NCI-H748 treated with DMSO at 0.1 percent for 48 hours (cell line): Measurements from ENCODE around the gene TNIP2.
"Not testable (repeated sequence)": the region's sequence is repeated elsewhere in the genome, so short reads cannot be mapped to it uniquely, and the experiment has no call there.

Source experiments
- DNase-seq: peaks from one replicate; lab custom pipeline; 2025; lab: John Stamatoyannopoulos, UW

The TNIP2 gene

DNA sequence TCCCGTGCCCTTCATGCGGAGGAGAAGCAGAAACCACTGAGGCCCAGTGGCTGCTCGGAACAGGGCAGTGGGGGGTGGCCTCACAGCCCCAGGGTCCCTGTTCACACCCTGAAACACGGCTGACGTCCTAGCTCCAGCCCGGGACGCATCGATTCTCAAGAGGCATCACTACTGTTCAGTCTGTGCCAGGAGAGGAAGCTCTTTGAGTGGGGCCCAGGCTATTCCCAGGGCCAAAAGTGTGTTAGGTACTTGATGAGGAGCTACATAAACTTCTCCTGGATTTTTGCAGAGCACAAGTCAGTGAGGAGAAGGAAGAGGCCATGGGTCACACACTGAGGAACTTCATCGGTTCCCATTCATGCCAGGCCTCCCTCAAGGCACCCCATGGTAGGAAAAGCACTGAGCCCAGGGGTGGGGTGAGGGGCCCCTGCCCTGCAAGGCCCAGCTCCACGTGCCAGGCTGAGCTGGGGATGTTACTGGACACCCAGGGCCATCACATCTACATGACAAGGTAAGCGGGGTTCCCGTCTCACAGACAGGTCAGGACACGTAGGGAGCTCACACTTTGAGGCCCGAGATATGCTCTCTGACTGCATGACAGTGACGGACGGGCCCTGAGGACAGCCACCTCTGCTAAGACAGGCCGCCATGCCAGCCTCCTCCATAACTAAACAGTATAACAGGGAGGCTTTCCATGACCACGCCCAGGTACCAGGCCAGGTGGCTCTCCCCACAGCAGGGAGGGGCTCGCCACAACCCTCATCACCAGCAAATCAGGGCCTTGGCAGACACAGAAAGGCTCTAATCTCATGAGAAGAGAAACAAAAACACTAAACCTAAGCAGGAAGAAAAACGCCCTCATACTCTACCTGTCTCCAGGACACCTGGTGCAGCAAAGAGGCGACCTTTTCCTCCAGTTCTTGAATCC is 12.4 kb downstream of the TNIP2 start:
- DNase-seq, result no peak

DNA sequence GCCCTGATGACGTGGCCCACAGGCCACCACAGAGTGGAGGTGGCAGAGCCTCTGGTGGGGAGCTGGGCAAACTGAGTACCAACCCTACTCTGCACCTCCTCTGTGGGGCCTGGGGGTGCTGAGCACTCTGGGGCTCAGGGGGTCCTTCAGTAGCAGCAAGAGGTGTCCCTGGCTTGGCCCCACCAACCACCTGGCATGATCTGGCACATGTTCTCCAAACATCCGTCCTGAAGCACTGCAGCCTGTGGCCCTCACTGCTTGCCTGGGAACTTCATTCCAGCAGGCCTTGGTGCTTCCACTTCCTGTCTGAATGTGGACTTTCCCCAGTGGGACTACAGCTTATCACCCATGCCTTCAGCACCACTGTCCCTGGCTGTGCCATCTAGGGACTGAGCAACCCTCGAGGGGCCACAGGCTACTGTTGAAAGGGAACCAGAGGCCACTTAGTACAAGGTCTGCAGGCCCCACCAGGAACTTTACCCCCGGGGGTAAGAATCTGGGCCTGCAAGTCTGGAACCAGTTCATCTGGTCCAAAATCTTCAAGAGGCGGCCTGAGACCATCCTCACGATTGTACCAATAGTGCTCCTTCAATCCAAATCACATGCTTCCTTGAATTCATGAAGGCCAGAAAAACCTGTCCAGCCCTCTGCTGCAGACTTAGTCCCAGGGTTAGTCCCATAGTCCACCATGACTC is 13.2 kb downstream of the TNIP2 start:
- no peak for DNase-seq

DNA sequence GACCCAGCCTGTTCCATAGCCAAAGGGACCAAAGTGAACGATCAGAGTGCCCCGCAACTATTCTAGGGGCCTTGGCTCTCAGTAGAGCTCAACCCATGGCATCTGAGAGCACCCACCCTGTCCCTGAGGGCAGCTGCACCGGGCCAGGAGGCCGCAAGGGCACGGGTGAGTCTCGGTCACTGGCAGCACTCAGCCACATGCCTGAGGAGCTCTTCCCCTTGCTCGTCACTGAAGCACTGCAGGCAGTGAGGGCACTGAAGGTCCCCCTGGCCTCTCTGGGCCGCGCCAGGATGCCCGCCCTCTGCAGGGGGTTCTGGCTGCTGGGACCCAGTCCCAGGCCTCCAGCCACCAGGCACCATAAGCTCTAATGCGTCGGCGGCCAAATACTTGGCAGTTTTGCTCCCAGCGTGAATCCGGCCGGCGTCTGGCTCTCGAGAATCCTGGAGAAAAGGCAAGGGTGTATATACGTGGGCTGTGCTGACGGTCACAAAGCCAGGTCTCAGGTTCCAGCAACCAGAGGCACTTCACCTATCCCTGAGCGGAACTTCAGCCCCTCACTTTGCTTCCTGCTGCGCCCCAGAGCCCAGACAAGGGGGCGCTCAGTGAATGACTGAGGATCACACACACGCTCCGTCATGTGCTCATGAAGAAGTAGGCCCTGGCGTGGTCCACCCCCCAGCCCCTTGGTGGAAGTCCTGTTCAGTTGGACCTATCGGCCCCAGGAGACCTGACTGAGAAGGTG is 13.9 kb downstream of the TNIP2 start:
- no peak for DNase-seq

DNA sequence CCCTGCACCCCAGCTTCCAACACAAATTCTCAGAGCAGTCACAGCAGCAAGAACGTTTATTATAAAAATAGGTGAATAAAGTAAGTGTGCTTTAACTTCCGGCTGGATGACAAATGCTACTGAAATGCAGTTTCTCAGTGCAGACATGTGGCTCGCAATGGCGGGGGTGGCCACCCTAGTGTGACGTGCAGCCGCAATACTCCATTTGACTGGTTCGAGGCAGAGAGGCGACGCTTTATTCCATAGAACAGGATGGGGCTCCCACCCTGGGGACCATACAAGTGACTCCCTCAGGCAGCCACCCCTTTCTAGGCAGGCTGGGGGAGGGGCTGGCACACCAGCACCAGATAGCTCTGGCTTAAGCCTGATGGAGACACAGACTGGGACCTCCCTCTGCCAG is 14.5 kb downstream of the TNIP2 start:
- no peak for DNase-seq

DNA sequence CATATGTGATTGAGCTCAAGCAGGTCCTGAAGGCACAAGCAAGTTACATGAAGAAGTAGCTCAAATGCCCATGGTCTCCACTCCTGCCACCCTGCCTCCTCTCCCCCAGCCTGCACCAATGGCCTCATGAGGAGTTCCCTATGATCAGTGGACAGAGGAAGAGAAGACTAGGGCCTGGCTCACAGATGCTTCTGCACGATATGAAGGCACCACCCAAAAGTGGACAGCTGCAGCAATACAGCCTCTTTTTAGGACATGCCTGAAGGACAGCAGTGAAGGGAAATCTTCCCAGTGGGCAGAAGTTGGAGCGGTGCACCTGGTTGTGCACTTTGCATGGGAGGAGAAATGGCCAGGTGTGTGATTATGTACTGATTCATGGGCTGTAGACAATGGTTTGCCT is 17.8 kb downstream of the TNIP2 start:
- DNase-seq, result not testable (repeated sequence)

DNA sequence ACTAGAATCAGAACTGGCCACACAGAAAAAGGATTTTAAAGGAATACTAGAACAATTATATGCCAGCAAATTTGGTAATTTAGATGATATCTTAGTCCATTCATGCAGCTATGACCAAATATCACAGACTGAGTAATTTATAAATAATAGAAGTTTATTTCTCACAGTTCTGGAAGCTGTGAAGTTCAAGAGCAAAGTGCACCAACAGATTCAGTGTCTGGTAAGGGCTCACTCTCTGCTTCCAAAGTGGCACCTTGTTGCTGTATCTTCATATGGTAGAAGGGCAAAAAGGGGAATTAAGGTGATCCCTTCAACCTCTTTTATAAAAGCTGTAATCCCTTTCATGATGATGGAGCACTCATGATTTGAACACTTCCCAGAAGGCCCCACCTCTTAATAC is 20.3 kb downstream of the TNIP2 start:
- DNase-seq, result no peak

DNA sequence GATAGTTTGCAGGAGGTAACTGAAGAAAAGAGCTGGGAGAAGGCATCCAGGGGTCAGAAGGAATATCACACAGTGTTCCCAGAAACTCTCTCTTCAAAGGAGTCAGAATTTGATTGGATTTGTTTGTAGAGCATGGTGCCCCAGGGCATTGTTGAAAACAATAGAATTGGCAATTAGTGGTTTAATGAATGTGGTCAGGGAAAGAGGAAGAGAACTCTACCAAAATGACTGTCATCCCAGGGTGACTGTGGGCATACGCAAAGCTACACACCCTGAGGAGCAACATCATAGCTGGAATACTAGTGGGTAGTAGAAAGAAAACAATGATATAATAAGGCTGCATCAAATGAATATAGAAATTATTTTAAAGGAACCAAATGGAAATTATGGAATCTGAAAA is 21.5 kb downstream of the TNIP2 start:
- DNase-seq, result no peak

DNA sequence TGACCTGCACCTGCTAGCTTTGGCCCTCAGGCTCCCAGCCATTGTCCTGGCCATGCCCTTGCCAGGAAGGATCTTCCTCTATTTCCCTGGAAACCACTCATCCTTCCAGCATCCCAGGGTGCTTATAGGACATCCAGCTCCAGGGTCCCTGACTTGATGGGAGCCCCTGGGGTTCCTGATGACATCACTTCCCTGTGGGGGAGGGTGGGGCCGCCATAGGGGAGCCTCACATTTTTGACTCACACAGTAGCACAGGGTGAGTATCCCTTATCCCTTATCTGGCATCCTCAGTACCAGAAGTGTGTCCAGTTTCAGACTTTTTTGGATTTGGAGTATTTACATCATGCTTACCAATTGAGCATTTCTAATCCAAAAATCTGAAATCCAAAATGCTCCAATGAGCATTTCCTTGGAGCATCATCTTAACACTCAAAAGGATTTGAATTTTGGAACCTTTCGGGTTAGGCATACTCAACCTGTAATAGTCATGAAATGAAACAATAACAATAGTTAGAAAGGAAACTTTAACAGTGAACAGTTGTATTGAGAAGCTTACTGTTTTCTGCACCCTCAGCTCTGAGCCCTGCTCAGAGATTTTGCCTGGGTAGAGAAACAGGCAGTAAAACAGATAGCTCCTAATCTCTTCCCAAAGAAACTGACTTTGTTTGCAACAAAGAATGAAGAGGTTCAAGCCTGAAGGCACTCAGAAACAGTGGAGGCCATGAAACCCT is 22.1 kb downstream of the TNIP2 start:
- no peak for DNase-seq

DNA sequence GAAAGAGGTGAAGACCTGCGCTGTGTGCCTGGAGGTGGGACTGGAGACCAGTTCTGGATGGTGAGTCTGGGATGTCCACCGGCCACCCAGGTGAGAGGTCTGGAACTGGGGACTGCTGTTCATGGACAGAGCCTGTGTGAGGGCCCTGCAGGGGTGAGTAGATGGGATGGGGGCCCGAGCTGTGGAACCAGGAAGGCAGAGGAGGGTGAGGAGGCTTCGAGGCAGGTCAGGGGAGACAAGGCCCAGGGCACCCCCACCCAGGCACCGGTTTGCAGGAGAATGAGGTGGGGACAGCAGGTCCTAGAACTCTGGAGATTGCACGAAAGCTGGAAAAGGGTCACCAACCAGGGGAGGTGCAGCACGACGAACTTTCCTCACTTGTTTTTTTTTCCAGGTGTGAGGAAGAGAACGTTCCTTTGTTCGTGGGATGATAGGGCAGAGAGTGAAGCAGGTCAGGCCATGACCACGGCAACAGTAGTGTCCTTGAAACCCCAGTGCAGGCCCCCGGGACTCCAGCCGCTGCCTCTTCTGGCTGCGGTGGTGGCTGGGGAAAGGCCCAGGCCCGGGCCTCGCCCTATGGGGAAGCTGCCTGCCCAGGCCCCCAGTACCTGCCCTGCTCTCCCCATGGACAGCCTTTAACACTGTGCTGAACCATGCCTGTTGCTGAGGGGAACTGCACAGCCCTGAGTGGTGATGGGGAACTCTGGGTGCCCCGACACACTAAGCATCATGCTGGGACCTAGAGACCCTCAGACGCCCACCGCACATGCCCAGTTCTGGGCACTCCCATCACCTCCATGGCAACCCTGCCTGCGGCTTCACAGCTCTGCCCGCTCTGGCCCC is 22.9 kb downstream of the TNIP2 start:
- no peak for DNase-seq

DNA sequence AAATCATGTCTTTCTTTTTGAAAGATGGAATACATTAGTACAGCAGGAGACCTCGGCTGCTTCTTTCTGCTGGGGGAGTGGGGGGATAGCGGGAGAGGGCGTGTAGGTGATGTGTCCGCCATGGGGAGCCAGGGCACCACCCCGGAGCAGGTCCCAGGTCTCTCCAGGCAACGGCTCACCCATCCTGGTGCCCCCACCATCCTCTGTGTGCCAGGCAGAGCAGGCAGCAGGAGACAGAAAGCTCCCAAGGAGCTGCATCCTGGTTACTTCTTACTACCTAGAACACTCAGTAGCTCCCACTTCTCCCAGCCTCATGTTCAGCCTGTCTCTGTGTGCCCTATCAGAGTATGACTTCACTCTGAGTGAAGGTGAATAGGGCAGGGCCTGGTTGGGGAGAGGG is 23.6 kb downstream of the TNIP2 start:
- no peak for DNase-seq

DNA sequence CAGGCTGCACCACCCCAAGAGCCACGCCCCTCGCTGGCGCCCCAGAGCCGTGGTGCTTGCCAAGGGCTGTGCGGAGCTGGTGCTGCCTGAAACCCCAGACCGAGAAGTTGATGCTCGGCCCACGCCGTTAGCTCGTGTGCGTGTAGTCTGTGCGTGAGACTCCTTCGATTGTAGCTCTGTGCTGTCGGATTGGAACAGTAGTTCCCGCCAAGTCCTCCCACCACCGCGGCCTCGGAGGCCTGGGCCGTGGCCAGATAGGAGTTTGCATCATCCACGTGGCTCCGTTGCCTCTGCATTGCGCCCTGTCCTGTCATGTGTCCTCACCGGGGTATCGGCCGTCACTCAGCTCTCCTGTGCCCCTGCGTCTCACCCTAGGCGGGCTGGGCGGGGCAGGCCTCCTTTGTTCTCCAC is 24.2 kb downstream of the TNIP2 start:
- no peak for DNase-seq

DNA sequence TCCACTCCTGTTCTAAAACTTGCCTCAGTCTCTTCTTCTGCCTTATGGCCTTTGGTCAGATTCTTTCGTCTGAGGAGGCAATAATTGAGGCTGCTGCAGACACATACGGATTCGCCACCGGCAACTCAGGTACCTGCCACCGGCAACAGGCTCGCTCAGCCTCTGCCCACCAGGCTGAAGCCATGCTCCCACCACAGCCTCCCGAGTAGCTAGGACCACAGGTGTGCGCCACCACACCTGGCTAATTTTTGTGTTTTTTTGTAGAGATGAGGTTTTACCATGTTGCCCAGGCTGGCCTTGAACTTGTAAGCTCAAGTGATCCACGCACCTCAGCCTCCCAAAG is 26.6 kb downstream of the TNIP2 start:
- no peak for DNase-seq

DNA sequence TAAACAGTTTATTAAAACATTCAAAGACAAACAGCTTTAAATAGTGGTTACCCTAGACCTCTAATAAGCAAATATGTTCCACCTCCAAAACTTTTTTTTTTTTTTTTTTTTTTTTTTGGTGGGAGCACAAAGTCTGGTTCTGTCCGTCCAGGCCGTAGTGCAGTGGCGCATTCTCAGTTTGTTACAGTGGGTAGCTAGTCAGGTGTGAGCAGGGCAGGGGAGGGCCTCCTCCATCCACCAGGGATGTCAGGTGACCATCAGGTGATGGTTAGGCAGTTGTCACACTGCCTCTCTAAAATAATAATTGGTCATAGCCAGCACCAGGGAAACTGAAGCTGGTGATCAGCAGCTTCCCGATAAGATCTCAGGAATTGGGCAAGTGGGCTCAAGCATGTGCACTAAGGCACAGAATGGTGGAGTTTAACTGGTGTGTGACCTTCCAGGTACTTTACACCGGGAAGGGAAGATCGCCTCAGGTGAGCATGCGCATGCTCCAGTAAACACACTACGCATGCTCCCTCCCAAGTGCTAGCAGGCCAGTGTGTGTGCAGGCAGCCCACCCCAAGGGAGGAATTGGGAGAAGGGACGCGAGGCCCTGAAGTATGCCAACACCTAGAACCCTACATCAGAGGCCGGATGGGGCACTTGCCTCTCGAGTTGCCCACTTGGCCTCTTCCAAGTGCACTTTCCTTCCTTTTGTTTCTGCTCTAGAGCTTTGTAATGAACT is 27.2 kb downstream of the TNIP2 start:
- DNase-seq, result no peak

DNA sequence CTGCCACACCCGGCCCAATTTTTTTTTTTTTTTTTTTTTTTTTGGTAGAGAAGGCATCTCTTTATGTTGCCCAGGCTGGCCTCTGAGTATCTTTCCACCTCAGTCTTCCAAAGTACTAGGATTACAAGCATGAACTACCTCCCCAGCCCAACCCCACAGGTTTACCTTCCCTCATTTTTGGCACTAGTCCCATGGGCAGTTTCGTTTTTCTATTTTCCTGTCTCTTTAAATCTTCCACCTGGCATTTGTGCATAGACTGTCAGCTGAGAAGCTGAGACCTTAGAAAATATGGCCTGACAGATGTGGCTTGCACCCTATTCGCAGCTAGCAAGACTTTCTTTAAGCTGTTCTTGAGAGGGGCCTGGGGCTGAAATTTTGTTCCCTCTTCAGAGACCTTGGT is 27.9 kb downstream of the TNIP2 start:
- DNase-seq, result no peak

DNA sequence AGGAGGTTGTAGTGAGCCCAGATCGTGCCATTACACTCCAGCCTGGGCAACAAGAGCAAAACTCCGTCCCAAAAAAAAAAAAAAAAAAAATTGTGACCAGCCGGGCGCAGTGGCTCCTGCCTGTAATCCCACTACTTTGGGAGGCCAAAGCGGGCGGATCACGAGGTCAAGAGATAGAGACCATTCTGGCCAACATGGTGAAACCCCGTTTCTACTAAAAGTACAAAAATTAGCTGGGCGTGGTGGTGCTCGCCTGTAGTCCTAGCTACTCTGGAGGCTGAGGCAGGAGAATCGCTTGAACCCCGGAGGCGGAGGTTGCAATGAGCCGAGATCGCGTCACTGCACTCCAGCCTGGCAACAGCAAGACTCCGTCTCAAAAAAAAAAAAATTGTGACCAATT is 29.3 kb downstream of the TNIP2 start:
- not testable (repeated sequence) for DNase-seq

DNA sequence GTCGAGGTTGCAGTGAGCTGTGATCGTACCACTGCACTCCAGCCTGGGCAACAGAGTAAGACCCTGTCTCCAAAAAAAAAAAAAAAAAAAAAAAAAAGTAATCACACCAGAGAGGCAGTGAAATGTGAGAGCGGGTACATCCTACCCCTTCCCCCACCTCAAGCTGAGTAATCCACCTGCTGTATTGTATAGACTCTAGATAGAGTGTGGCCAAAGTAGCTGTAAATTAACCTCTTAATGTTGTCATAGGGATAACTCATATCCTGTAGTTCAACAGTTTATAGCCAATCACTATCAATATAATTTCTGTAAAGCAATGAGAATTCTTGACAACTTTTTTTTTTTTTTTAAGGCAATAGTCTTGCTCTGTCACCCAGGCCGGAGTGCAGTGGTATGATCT is 30.8 kb downstream of the TNIP2 start:
- DNase-seq, result no peak

DNA sequence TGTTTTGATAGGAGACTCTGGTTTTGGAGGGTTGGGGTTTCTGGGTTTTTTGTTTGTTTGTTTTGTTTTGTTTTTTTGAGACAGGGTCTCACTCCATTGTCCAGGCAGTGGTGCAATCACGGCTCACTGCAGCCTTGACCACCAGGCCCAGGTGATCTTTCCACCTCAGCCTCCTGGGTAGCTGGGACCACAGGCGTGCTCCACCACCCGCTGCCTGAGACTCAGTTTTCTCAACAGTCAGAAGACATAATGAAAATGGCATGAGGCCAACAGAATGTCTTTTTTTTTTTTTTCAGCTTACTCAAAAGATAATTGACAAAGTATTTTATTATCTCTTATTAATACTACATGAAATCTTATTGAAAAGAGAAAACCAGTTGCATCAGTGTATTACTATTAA is 32.4 kb downstream of the TNIP2 start:
- no peak for DNase-seq

DNA sequence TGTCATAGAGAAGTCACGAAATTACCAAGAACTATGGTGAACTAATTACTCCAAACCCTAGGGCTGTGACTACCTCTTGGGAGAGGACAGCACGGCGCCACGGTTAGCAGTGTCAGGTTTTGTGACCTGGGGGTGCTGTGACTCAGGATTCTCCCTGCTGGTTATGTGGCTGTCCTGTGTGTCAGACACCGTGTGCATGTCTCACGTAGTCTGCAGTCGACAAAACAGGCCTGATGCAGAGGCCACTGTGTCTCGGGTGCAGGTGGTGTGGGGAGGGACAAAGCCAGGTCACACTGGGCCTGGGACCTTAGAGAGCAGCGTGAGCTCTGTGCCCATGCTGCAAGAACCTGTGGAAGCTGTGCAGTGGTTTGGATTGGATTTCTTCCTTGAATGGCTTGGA is 34.1 kb downstream of the TNIP2 start:
- DNase-seq, result no peak

DNA sequence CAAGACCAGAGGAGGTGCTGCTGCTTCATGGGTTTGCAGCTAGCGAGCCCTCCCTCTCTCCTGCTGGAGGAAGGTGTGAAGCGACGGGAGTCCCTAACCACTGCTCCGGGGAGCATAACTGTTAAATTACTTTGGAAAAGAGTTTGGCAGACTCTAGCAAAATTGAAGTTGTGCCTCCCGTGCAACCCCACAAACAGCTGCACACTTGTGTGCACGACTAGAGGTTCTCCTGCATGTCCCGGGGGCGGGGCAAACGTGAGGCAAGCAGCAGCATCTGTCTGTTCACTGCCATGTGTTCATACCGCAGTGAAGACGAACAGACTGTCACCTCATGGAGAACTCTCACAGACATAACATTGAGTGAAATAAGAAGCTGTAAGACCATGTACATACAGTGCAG is 34.5 kb downstream of the TNIP2 start:
- DNase-seq, result no peak

DNA sequence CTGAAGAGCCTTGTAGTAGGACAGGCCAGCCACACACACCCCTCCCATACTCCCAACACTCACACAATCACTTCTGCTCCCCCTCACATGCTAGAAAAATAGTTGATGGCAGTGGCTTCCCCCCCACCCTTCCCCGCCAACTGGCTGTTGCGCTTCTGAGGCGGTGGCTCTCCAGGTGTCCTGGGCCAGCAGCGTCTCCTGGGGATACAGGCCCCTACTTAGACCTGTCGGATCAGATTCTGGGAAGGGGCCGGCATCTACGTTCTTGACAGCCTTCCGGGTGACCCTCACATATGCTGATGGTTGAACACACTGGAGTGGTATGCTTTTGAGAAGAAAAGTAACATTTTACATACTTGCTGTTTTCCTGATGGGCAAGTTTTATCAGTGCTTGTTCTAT is 39.9 kb downstream of the TNIP2 start:
- no peak for DNase-seq

DNA sequence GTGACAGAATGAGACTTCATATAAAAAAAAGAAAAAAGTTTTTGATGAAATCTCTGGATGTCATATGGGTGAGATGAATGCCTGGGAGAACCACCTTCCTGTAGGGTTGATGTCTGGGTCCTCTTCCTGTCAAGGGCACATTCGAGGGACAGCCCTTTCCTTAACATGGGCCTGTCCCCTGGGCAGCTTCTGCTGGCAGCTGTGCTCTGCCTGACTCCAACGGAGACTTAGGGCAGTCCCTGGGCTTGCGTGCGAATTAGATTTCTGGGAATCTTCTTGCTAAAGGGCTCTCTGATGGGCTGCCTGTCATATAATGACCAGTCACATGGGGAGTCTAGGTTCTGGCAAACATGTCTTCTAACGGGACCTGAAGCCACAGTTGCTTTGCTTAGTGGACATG is 40.7 kb downstream of the TNIP2 start:
- no peak for DNase-seq
